ENCODE results near the gene ANTXR2.

Gene ANTXR2

GRCh38 chr4:80091688-80092087 is 18.7 kb upstream of the ANTXR2 start:
- no peak for DNase-seq (ENCODE audit: extremely low read depth, low read depth)
- no peak for TF ChIP-seq CTCF (IDR thresholded peaks at IDR 0.05; ENCODE audit: low read depth, low read length)

- no peak for DNase-seq (ENCODE audit: extremely low read depth, low read depth)
- TF ChIP-seq CTCF (IDR thresholded peaks at IDR 0.05; ENCODE audit: low read depth, low read length): no peak
Observed at GRCh38 chr4:80091184-80091583, 18.2 kb upstream of the ANTXR2 start.

- no peak for TF ChIP-seq CTCF (IDR thresholded peaks at IDR 0.05; ENCODE audit: low read depth, low read length)
- no peak for DNase-seq (ENCODE audit: extremely low read depth, low read depth)
Observed at GRCh38 chr4:80090090-80090489, 17.1 kb upstream of the ANTXR2 start.

GRCh38 chr4:80088471-80088870 is 15.4 kb upstream of the ANTXR2 start:
- no peak for TF ChIP-seq CTCF (IDR thresholded peaks at IDR 0.05; ENCODE audit: low read depth, low read length)
- no peak for DNase-seq (ENCODE audit: extremely low read depth, low read depth)

- no peak for DNase-seq (ENCODE audit: extremely low read depth, low read depth)
- TF ChIP-seq CTCF (IDR thresholded peaks at IDR 0.05; ENCODE audit: low read depth, low read length): no peak
Observed at GRCh38 chr4:80086296-80086695, 13.3 kb upstream of the ANTXR2 start.

- DNase-seq (ENCODE audit: extremely low read depth, low read depth): no peak
- TF ChIP-seq CTCF (IDR thresholded peaks at IDR 0.05; ENCODE audit: low read depth, low read length): no peak
Observed at GRCh38 chr4:80085081-80085480, 12.1 kb upstream of the ANTXR2 start.

- DNase-seq (ENCODE audit: extremely low read depth, low read depth): no peak
- TF ChIP-seq CTCF (IDR thresholded peaks at IDR 0.05; ENCODE audit: low read depth, low read length): no peak
Observed at GRCh38 chr4:80082693-80083092, 9.7 kb upstream of the ANTXR2 start.
